Transverse colon (tissue), 4 donors: ENCODE data around the gene SPACA6. TPM values are rescaled to one million over a fixed set of nuclear protein-coding genes. Genes with fewer than 3 reads are reported as not detected.
A peak's percentile ranks its signal among the peaks of the same experiment; 100 is the strongest.

Experiments used
- DNase-seq: peaks from one replicate; pipeline ENCODE4 v3.0.0-alpha.2; 2019
- H3K27ac ChIP-seq, 4 donors: fragments of 200-600 bp; sonication (generic); 2 replicates each; pipeline ENCODE4 v1.5.1; 2016 to 2018; ENCODE audit warnings: inconsistent platforms in 4 of 4
- H3K27me3 ChIP-seq: fragments of 200-600 bp; sonication (generic); 2 replicates; pipeline ENCODE4 v1.5.1; 2017; ENCODE audit warnings: inconsistent platforms
- H3K36me3 ChIP-seq, 4 donors: fragments of 200-600 bp; sonication (generic); 2 replicates each; pipeline ENCODE4 v1.5.1; 2017 to 2019; ENCODE audit warnings: inconsistent platforms in 4 of 4
- H3K4me1 ChIP-seq, 4 donors: fragments of 200-600 bp; sonication (generic); 2 replicates each; pipeline ENCODE4 v1.5.1; 2017 to 2020; ENCODE audit warnings: inconsistent platforms in 4 of 4
- H3K4me3 ChIP-seq, 4 donors: fragments of 200-600 bp; sonication (generic); 1 replicate in 1 of 4; 2 replicates in 3 of 4; pipeline versions ENCODE4 v1.5.1 to v1.6.1; 2017 to 2019; ENCODE audit warnings: inconsistent platforms in 4 of 4
- H3K9me3 ChIP-seq, 2 donors: fragments of 200-600 bp; sonication (generic); 2 replicates each; pipeline ENCODE4 v1.5.1; 2017 to 2019; ENCODE audit warnings: inconsistent platforms in 2 of 2
- CTCF ChIP-seq, 5 experiments: fragments of 200-600 bp in 3 of 5; fragments of 450-650 bp in 2 of 5; sonication (generic) in 3 of 5; IDR thresholded peaks; 1 replicate in 2 of 5; 2 replicates in 3 of 5; pipeline ENCODE4 v1.5.1; 2016 to 2017; ENCODE audit warnings: antibody characterized with exemption in 5 of 5, inconsistent platforms in 3 of 5, mild to moderate bottlenecking in 2 of 5, moderate library complexity in 1 of 5
- EP300 ChIP-seq: sonication (generic); formaldehyde crosslinking; IDR thresholded peaks from one replicate; pipeline ENCODE4 v1.6.1; 2017; ENCODE audit warnings: antibody characterized with exemption, low read depth
- POLR2A ChIP-seq: fragments of 450-650 bp; IDR thresholded peaks from one replicate; pipeline ENCODE4 v1.6.1; 2016; ENCODE audit warnings: antibody characterized with exemption, mild to moderate bottlenecking, moderate library complexity
- POLR2AphosphoS5 ChIP-seq, 3 donors: sonication (generic); formaldehyde crosslinking; IDR thresholded peaks; one replicate each; pipeline ENCODE4 v1.6.1; 2016; ENCODE audit warnings: antibody characterized with exemption in 3 of 3
- WGBS, 2 donors: methylation state at CpG; one replicate each; pipeline ENCODE4 v1.1.5; 2018; ENCODE audit warnings: low coverage in 1 of 2; 5-methylcytosine and 5-hydroxymethylcytosine counted together
- in situ Hi-C, 4 donors: fragments of 200-750 bp; cut with MboI; loops; one replicate each; pipeline versions ENCODE4 v1.15.0 to v1.15.1; 2017; ENCODE audit warnings: low sequenced_read_pairs in 3 of 4, low pct_ligation_motif_present in 1 of 4, low pct_unique_long_range_greater_than_20kb in 1 of 4
- intact Hi-C: fragments of 100-400 bp; cut with DNase I; formaldehyde crosslinking; loops from one replicate; pipeline ENCODE4 v1.15.1; 2023; ENCODE audit warnings: low total_unique reads
- total RNA-seq, 4 donors: library from RNA; depleted of rRNA; stranded (reverse); fragments of >200 nt; gene quantifications; one replicate each; pipeline ENCODE4 v1.1.0, GENCODE V29; 2016

SPACA6 gene
- total RNA-seq, 4 donors from 2014 or later, result 2.3 to 25.1 (median 12.4) TPM

- 60 to 71% methylated on average over 1 to 3 of the region's 3 CpGs for WGBS, 2 donors
- TF ChIP-seq CTCF (IDR thresholded peaks at IDR 0.05) (no peak), EP300 (no peak), POLR2A (no peak), POLR2AphosphoS5 (IDR thresholded peaks at IDR 0.05) (no peak)
- H3K9me3 ChIP-seq, result no peaks in the 10 kb centered on the region
- H3K36me3 ChIP-seq, result no peaks in the 10 kb centered on the region
- H3K4me1 ChIP-seq, result no peaks in the 10 kb centered on the region
- intact Hi-C loops (loop anchor here (5.0 kb wide), 1 partner anchor 1691 kb away; no protein-coding TSS in a partner anchor), in situ Hi-C loops (no loop called here)
- no peak for DNase-seq
- no peak overlapping the region for H3K4me3 ChIP-seq
- H3K27me3 ChIP-seq, result peaks cover 7% of the 10 kb centered on the region
- H3K27ac ChIP-seq, result no peak overlapping the region
Observed at GRCh38 chr19:51681286-51681941, 11.7 kb upstream of the SPACA6 start.

GRCh38 chr19:51686171-51686570, 7.0 kb upstream of the SPACA6 start:
- 0 to 69% methylated on average over 1 to 2 of the region's 2 CpGs for WGBS, 2 donors
- Histone ChIP-seq H3K27ac (no peak overlapping the region), H3K9me3 (no peaks in the 10 kb centered on the region), H3K36me3 (no peaks in the 10 kb centered on the region), H3K4me1 (peaks cover 7 to 29% (median 9%) of the 10 kb centered on the region in 4 donors), H3K27me3 (peaks cover 33% of the 10 kb centered on the region), H3K4me3 (no peak overlapping the region)
- in situ Hi-C loops, result no loop called here
- intact Hi-C loops, result no loop called here
- no peak for TF ChIP-seq EP300
- TF ChIP-seq POLR2AphosphoS5 (IDR thresholded peaks at IDR 0.05), result no peak
- no peak for TF ChIP-seq CTCF (IDR thresholded peaks at IDR 0.05)
- no peak for TF ChIP-seq POLR2A
- no peak for DNase-seq

GRCh38 chr19:51687791-51688670, 5.1 kb upstream of the SPACA6 start:
- Histone ChIP-seq H3K9me3 (no peaks in the 10 kb centered on the region), H3K4me3 (peak overlapping the region; percentile 22 to 77 (median 75)), H3K36me3 (no peaks in the 10 kb centered on the region), H3K4me1 (peaks cover 7 to 47% (median 19%) of the 10 kb centered on the region in 4 donors), H3K27ac (peak overlapping the region; percentile 92 to 98 (median 96)), H3K27me3 (peaks cover 33% of the 10 kb centered on the region)
- peak; percentile 48 for DNase-seq
- WGBS, 2 donors, result 13 to 20% methylated on average over 2 to 22 of the region's 22 CpGs
- TF ChIP-seq CTCF (IDR thresholded peaks at IDR 0.05) (no peak), POLR2AphosphoS5 (IDR thresholded peaks at IDR 0.05) (no peak)
- in situ Hi-C loops, result no loop called here
- intact Hi-C loops, result loop anchor here (2.0 kb wide), 1 partner anchor 15 kb away; no protein-coding TSS in a partner anchor
